GM12891 (cell line): ENCODE data around the gene GDPD1.

Experiments used
- POLR2A ChIP-seq: IDR thresholded peaks from 2 replicates; pipeline ENCODE4 v1.6.1; 2011; ENCODE audit warnings: low read depth, low read length, control low read depth
- POLR2AphosphoS5 ChIP-seq: IDR thresholded peaks from 2 replicates; pipeline ENCODE4 v1.6.1; 2011; ENCODE audit warnings: low read depth, low read length, control low read depth

GRCh38 chr17:59311051-59311468 is 90.7 kb downstream of the GDPD1 start:
- no peak for TF ChIP-seq POLR2A
- TF ChIP-seq POLR2AphosphoS5, result no peak
